NCI-H748 treated with DMSO at 0.1 percent for 48 hours (cell line): ENCODE data around the gene SOX4.
"Not testable (repeated sequence)": the region's sequence is repeated elsewhere in the genome, so short reads cannot be mapped to it uniquely, and the experiment has no call there.

Source experiments
- DNase-seq: peaks from one replicate; lab custom pipeline; 2025; lab: John Stamatoyannopoulos, UW

The SOX4 gene

DNA sequence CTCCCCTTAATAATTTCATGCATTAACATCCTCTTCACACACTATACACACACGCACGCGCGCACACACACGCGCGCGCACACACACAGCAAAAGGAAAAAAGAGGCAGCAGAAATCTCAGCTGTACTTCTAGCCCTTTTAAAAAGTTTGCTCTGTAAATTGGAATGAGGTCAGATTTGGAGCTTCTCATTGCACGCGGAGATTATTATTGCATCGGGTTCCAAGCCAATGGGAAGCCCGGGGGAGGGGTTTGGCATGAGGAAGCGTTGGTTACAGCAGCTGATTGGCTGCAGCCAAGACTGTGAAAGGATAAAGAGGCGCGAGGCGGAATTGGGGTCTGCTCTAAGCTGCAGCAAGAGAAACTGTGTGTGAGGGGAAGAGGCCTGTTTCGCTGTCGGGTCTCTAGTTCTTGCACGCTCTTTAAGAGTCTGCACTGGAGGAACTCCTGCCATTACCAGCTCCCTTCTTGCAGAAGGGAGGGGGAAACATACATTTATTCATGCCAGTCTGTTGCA, at the start of gene SOX4:
TSS of gene SOX4 (plus strand) at position 340 of the 515 bp plus-strand sequence. CDS start 784 bp downstream, outside the sequence.
- peak; percentile 100 for DNase-seq

DNA sequence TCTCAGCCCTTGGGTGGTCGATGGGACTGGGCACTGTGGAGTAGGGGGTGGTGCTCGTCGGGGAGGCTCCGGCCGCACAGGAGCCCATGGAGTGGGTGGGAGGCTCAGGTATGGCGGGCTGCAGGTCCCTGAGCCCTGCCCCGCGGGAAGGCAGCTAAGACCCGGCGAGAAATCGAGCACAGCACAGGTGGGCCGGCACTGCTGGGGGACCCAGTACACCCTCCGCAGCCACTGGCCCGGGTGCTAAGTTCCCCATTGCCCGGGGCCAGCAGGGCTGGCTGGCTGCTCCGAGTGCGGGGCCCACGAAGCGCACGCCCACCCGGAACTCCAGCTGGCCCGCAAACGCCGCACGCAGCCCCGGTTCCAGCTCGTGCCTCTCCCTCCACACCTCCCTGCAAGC, 41.3 kb upstream of the SOX4 start:
- not testable (repeated sequence) for DNase-seq

DNA sequence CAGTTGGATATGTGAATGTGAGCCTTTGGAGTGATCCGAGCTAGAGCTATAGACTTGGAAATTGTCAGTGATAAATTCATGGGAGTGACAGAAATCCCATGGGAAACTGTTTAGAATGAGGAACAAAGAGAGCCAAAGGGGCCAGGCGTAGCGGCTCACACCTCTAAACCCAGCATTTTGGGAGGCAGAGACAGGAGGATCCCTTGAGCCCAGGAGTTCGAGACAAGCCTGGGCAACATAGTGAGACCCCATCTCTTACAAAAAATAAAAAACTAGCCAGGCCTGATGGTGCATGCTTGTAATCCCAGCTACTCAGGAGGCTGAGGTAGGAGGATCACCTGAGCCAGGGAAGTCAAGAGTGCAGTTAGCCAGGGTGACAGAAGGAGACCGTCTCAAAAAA, 39.3 kb upstream of the SOX4 start:
- no peak for DNase-seq

DNA sequence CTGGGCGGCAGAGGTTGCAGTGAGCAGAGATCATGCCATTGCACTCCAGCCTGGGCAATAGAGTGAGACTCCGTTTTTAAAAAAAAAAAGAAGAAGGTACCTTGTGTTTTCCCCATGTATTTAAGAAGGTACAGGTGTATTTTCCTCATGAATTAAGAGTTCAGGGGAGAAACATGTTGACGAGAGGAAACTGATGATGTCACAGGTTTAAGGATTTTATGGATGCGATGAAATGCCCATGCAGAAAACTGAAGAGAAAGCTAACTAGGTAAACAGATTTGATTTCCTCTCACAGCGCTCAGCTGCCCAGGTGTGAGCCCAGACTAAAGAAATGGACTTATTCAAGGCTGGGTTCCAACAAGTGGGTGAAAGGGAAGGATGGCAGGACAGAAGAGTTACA, 38.4 kb upstream of the SOX4 start:
- DNase-seq: no peak

DNA sequence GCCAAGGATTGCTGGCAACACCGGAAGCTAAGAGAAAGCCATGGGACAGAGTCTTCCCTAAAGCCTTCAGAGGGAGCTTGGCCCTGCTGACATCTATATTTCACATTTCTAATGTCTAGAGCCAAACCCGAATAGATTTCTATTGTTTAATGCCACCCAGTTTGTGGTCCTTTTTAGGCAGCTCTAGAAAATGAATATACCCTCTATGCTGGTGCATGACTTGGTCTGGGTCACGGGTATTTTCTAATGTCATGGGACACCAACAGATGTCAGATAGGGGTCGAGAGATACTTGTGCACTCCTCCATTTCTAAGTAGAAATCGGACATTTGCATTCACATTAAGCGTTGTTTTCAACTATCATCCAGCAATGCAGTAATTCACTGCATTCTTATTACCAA, 37.0 kb upstream of the SOX4 start:
- DNase-seq: no peak

DNA sequence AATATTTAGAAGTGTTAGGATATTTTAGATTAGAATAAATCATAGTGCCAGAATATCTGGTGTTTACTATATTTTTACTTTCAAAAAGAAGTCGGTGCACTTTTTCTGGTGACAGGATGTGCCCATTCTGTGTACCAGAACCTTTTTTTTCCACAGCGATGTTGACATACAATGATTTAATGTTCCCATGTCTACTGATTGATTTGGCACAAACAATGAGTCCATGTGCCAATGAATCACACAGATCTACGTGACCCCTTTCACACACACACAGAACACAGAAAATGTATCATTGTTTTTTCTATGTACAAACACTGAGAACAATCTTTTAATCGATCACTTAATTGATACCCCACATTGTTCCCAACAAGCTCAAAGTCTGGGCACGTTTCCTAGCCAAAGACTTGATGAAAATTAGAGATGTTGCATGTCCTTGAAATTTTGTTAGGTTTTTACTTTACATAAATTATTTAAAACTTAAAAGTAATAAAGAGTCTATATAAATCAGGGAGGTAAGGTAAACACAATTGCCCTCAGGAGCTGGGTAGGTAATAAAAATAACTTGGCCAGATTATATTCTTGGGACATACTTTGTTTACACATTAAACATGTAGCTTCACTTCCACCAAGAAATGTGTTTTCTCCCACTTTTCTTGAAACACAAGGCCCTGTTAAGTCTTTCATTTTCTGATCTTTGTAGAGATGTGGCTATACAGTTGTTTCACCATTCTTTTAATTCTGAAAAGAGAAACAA, 36.4 kb upstream of the SOX4 start:
- peak; percentile 98 for DNase-seq

DNA sequence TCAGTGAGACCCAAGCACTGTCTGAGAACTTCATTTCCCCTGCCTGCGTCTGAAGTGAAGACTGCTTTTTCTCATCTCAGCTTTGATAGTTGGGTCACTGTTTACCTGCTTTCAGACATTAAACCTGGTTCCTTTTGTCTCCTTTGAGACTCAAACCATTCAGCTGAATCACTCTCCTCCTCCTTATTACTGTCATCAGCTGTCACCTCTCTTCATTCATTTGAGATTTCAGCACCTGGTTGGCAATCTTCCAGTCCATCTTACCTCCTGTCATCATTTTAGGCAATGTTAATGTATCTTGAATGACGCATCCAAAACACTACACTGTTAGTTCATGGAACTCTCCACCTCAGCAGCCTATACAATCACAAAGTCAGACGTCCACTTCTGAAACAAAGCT, 34.3 kb upstream of the SOX4 start:
- DNase-seq: peak; percentile 97

DNA sequence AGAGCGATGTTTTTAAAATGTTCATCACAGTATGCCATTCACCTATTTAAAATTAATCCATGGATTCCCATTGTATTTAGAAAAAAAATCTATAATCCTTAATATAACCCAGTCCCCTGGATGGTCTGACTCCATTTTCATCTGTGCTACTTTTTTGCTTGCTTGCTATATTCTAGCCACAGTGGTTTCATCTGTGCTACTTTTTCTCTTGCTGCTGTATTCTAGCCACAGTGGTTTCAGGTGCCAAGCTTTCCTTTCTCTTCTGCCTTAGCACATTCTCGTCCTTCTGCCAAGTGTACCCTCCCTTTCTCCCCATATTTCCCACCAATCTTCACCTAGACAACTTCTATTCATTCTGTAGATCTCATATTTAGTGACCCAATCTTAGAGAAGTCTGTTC, 33.3 kb upstream of the SOX4 start:
- DNase-seq: no peak

DNA sequence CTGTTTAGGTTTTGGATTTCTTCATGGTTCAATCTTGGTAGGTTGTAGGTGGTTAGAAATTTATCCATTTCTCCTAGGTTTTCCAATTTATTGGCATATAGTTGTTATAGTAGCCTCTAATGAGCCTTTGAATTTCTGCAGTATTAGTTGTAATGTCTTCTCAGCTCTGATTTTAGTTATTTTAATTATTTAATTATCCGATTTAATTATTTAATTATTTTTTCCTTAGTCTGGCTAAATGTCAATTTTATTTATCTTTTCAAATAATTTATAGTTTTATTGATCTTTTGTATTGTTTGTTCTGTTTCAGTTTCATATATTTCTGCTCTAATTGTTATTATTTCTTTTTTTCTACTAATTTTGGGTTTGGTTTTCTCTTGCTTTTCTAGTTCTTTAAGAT, 28.1 kb upstream of the SOX4 start:
- DNase-seq: no peak

DNA sequence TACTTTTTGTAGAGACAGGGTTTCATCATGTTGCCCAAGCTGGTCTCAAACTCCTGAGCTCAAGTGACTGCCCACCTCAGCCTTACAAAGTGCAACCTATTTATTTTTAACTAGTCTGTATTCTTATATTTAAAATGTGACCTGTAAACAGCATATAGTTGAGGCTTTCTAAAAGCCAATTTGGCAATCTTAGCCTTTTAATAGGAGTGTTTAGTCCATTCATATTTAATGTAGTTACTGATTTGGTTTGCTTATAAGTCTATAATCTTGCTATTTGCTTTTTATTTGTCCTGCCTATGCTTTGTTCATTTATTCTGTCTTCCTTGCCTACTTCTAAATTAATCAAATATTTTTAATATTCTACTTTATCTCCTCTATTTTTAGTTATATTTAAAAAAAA, 15.0 kb upstream of the SOX4 start:
- no peak for DNase-seq

DNA sequence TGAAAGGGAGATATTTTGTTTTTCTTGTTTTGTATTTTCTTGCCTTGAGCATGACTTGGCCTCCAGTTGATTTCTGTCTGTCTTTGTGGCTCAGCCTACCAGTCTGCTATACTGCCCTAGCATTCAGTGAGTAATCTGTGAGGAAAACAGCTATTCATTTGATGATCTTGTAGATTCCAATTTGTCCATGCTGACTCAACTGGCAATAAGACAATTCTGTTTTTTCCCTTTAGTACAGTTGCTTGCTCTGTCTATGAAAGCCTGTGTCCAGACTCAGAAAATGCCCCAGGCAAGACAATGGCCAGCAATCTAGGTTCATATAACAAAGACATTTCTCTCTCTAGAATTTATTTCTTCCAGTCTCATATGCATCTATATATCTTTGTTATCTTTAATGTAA, 10.9 kb upstream of the SOX4 start:
- DNase-seq: no peak

DNA sequence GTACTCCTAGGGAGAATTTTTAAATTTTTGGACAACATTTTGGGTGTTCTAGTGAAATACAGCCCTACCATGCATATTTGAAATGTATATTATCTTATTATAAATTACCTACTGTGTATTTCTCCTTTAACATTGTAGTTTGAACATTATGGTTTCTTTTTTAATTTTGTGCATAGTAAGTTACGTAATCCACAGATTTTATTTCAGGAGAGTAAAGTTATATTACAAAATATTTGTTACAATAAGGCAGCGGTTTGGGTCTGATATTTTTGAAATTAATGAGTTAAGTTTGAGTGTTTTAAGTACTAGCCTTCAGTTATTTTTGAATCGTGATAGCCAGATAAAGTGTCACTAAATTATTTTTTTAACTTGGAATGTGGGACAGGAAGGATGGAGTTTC, 7.3 kb upstream of the SOX4 start:
- no peak for DNase-seq

DNA sequence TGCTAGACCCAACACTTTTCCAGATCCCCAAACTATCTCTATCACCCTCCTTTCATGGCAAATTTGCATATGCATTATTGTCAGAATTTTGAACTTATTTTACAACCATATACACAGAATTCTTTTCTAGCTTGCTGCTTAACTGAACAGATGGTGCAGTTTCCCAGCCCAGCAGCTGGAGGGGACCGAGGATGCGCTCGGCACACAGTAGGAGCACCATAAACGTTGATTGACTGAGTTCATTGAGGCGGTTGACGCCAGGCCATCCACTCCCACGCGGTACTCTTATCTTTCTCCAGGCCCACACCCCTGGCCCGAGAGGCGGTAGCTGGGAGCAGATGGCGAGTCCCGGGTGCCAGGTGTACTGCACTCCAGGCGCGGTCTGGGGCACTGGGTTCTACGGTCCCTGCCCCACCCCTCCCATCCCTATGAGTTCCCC, 6.8 kb upstream of the SOX4 start:
- DNase-seq: no peak

DNA sequence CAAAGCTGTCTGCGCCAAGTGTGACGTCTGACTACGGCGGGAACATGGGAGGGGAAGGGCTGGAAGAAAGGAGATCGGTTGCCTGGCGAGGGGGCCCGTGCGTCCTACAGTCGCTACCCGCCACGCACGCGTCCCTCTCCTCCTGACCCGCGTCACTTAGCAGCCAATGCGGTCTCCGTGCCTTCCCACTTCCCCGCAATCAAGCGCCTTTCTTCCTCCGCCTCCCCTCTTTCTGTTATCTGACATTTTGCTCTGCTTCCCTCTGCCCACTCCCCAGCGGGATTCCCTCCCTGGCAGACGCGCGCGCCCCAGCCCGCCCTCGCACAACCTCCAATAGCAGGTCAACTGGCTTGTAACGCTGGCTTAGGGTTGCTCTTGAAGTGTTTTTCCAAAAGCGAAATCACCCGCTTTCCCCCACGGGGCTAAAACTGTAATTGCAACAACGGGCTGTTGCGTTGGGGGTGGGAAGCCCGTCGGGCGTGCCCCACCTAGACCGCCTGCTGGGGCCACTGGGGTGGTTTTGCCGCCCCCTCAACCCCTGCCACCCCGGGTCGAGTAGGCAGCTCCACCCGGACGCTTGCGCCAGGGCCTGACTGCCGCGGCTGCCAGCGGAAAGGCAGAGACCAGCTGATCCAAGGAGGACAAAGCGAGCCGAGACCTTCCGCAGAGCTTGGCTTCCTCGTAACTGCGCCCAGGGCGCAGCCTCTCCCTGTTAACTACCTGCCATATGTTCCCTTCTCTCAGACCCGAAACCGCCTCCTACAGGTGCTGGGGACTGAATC, 6.2 kb upstream of the SOX4 start:
- DNase-seq: peak; percentile 92

DNA sequence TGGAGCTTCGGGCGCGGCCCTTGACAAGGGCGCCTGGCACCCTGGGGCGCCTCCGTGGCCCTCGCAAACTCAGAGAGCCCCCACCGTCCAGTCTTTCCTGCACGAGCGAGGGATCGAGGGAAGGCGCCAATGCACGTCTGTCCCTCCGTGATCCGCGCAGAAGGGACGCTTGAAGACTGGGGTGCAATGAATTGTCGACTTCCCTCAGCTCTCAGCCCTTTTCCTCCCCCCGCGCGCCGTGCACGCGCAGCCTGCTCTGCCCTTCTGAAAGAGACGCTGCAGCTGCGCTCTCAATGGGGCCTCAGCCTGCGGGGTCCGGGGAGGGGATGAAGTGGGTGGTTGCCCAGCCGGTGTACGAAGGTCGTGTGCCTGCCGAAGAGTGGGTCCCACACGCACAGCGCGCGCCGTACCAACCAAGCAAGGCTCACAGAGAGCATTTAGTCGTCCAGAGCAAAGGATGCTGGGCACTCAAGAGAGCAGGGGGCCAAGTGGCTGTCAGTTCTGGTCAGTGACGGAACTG, 5.5 kb upstream of the SOX4 start:
- DNase-seq: peak; percentile 89

DNA sequence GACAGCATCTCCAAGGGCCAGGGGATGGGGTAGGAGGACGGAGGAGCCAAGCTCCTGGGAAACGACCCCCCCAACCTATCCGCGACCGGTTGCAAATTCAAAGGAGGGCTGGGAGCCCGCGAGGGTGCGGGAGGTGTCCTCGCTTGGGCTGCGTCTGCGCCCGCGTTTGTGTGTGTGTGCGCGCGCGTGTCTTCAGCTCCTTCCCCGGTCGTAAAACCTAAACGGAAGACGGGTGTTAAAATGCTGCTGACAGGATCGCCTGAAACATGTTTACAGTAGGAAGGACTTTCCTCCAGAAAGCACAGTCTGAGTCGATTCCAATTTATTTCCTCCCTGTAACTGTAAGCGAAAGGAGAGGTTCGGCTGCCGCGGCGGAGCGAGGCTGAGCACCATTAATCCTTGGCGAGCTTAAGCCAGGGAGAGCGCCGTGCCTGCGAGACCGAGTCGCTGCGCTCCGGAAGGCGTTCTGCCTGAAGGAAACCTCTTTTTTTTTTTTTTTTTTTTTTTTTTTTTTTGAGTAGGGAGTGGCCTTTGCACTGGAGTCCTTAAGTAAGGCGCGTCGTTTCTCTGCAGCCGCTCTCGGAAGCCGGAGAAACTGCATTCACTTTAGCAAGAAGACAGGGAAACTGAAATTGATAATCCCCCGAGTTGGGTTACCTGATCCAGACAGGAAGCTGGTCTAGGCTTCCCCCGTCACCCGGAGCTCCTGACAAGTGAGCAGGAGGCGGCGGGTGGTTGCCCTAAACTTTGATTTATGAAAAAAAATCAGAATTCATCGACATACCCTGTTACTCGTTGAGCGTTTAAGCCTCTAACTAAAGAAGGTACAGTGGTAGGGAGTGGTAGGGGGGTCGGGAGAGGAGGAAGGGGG, 4.8 kb upstream of the SOX4 start:
- peak; percentile 86 for DNase-seq

DNA sequence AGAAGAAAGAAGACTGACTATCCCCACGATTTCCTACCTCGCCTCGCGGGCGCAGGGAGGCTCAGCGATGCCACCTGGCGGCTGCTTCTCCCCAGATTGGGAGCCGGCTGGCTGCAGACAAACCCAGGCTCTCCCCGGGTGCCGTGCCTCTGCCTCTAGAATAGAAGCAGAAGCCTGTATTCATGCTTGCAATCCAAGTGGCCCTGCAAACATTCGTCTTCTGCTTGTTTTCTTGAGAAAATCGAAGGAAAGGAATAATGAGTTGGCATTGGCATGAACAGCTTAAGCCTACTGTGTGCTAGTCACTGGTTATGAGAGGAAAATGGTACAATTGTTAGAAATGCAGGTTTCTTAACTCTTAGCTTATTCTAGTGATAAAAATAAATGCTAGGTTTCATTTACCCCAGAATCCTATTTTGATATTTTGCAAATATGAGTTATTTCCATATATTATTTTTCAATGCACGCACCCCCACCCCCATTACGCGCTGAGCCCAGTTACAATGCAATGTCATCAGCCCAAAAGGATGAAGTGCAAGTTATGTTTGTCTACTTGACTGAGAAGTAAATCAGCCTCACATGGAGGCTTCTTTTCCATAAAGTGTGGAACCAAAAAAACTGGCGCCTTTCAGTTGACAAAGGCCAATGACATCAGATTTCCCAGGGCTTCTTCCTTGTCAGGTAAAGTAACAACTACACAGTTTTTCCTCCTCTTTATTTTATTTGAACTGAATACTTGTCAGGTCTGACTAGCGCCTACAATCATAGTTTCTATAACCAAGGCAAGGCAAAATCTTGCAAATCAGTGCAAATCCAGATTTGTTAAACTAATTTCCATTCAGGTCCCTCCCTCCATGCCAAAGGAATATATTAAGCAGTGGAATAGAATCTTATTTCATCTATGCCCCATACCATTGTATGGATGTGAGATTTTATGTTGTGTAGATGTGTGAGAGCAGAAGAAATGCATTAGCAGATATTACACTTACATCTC, 3.9 kb upstream of the SOX4 start:
- peak; percentile 94 for DNase-seq

DNA sequence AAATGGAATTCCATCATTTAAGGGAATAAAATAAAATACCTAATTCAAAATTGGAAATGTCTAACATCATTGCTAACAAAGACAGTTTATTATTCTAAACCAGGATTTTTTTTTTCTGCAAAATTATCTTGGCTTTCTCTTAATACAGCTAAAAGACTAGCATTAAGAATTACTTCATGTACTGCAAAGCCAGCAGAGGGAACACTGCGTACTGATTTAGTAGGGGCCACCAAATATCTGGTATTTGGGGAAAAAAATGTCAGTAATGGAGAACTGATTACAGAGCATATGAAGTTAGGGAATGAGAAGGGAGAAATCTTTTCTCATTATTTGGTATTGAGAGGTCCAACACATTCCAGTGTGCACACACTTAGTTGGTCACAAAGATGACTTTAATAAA, 3.2 kb upstream of the SOX4 start:
- DNase-seq: no peak

DNA sequence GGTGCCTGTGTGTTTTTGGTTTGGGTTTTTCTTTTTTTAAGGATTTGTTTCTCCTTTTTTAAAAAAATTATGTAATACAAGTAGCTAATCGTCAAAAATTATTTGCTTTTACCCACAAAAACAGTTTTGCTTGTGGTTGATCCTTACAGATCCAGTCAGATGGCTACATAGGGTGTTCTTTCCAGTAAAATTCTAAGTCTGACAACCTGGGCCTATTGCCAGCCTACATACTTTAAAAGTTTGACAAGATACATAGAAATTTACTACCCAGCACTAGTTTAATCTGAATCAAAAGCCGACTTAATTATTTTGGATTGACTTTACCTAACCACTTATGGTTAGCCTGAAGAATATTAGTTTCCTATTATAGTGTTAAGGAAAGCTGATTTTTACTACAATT, 2.1 kb upstream of the SOX4 start:
- DNase-seq: no peak

DNA sequence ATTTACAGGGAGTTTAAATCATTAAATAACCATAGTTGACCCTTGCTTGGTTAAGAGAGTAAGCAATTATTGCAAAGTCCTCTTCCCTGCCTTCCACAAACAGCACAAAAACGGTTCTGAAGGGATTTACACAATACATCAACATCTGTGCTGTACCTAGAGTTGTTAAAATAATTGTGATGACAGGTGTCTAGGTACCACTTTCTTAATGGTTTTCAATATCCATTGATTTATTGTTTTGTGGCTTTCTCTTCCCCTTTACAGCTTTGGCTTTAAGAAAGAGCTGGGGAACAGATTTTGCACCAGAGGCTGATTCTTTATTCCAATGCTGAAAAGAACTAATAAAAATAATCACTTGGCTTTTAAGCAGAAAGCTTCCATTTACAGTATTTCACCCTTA, 598 bp upstream of the SOX4 start:
- peak; percentile 99 for DNase-seq

DNA sequence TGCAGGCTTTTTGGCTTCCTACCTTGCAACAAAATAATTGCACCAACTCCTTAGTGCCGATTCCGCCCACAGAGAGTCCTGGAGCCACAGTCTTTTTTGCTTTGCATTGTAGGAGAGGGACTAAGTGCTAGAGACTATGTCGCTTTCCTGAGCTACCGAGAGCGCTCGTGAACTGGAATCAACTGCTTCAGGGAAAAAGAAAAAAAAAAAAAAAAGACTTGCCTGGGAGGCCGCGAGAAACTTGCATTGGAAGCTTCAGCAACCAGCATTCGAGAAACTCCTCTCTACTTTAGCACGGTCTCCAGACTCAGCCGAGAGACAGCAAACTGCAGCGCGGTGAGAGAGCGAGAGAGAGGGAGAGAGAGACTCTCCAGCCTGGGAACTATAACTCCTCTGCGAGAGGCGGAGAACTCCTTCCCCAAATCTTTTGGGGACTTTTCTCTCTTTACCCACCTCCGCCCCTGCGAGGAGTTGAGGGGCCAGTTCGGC, 420 bp downstream of the SOX4 start:
- no peak for DNase-seq
